Stimulated activated CD8-positive, alpha-beta memory T cell treated with anti-CD3 and anti-CD28 coated beads, Interleukin-4, amount 100 ng/mL, for 4 hours (primary cell): ENCODE measurements around the gene SAMD8.
"Not testable (repeated sequence)": the region's sequence is repeated elsewhere in the genome, so short reads cannot be mapped to it uniquely, and the experiment has no call there.

Experiments
- DNase-seq, 2 donors: peaks; one replicate each; pipeline ENCODE4 v3.0.0-alpha.2; 2020; ENCODE audit warnings: low read depth in 2 of 2, low spot score in 1 of 2

SAMD8 gene

DNA sequence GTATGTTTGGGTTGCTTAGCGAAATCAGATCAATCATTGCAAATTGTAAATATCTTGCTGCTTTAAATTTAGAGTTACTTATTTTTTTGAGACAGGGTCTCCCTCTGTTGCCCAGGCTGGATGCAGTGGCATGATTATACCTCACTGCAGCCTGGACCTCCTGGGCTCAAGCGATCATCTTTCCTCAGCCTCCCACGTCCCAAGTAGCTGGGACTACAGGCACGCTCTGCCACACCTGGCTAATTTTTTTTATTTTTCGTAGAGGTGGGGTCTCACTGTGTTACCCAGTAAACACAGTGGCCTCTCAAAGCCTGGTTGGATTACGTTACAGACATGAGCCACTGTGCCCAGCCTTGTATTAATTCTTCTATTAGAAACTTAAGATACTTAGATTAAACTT is 100.9 kb downstream of the SAMD8 start:
- DNase-seq, result no peak

GRCh38 chr10:75220274-75220673 is 108.8 kb downstream of the SAMD8 start:
- no peak for DNase-seq

DNA sequence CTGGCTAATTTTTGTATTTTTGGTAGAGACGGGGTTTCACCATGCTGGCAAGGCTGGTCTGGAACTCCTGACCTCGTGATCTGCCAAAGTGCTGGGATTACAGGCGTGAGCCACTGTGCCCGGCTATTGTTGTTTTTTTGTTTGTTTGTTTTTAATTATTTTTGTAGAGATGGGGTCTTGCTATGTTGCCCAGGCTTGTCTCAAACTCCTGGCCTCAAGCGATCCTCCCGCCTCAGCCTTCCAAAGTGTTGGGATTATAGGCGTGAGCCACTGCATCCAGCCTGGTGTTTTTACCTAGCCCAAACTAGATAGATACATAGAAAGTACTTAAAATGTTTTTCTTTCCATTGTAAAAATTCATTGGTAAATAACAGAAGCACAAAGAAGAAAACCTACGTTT is 110.0 kb downstream of the SAMD8 start:
- not testable (repeated sequence) for DNase-seq

DNA sequence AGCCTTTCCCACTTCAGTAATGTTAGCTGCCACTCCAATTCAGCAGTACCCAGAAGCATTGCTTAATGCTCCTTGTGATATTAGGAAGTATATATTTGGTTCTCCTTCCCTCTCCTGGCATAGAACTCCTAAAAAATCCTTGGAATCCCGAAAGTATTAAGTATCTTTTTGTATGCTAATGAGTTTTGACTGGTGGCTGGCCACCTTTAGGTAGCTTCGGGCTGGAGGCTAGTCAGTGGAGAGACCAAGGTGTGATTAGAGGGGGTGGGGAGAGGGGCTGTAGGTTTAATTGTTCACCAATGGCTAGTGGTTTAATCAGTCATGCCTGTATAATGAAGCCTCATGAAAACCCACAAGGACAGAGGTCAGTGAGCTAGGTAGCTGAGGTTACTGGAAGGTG is 112.1 kb downstream of the SAMD8 start:
- DNase-seq, result no peak

- DNase-seq, result no peak
Observed at GRCh38 chr10:75226095-75226494, 114.6 kb downstream of the SAMD8 start.

- DNase-seq, result no peak
Observed at GRCh38 chr10:75226656-75227055, 115.2 kb downstream of the SAMD8 start.

- DNase-seq, result no peak
Observed at GRCh38 chr10:75228278-75228677, 116.8 kb downstream of the SAMD8 start.

- no peak for DNase-seq
Observed at GRCh38 chr10:75228834-75229233, 117.4 kb downstream of the SAMD8 start.

DNA sequence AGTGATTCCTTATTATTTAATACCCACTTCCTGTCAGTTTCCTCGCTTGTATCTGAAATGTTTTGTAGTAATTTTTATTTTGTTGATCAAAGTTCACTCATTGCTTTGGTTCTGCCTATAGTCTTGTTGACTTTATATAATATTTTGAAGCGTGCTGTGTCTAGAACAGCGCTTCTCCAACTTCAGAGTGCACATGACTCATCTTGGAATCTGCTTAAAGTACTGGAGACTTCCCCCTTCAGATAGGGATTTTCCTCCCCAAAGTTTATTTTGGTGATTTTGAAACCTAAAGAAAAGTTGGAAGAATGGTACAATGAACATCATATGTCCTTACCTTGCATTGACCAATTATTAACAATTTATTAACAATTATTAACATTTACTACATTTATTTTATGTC is 118.5 kb downstream of the SAMD8 start:
- DNase-seq, result no peak

- peak; percentile 86 to 95 for DNase-seq
Observed at GRCh38 chr10:75230600-75231038, 119.2 kb downstream of the SAMD8 start.
